Endothelial cell of hepatic sinusoid (primary cell): ENCODE data around the gene DHRS13.
"Not testable (repeated sequence)": the region's sequence is repeated elsewhere in the genome, so short reads cannot be mapped to it uniquely, and the experiment has no call there.

ENCODE experiments used
- in situ Hi-C: cut with HindIII; loops from 2 replicates; pipeline ENCODE4 v1.10.0; 2017; ENCODE audit warnings: low sequenced_read_pairs

DHRS13 gene

GRCh38 chr17:28864991-28865849 is 37.7 kb downstream of the DHRS13 start:
- in situ Hi-C loops = loop anchor here (5.0 kb wide), 3 partner anchors 62 to 103 kb away; no protein-coding TSS in a partner anchor

GRCh38 chr17:28863953-28864352 is 38.9 kb downstream of the DHRS13 start:
- in situ Hi-C loops = no loop called here

DNA sequence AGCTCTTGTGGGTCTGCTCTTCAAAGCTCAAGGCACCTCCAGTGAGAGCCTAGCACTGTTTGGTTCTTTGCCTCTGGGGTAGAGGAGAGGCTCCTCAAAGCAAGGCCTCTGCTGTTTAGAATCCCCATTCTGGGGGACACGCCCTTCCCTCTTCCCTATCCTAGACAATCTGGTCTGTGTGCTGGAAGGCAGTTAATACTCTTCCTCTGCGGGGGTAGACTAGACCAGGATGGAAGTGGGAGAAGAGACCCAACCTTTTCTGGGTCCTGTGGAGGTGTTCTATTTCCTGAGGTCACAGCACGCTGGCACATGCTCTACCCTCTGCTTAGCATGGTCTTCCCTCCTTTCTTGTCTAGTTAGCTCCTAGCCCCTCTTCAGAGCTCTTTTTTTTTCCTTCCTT is 40.3 kb downstream of the DHRS13 start:
- in situ Hi-C loops = no loop called here

- in situ Hi-C loops = no loop called here
These were observed 41.3 kb downstream of the DHRS13 start for GRCh38 chr17:28861393-28862203.

GRCh38 chr17:28860363-28860808 is 42.5 kb downstream of the DHRS13 start:
- in situ Hi-C loops = no loop called here

DNA sequence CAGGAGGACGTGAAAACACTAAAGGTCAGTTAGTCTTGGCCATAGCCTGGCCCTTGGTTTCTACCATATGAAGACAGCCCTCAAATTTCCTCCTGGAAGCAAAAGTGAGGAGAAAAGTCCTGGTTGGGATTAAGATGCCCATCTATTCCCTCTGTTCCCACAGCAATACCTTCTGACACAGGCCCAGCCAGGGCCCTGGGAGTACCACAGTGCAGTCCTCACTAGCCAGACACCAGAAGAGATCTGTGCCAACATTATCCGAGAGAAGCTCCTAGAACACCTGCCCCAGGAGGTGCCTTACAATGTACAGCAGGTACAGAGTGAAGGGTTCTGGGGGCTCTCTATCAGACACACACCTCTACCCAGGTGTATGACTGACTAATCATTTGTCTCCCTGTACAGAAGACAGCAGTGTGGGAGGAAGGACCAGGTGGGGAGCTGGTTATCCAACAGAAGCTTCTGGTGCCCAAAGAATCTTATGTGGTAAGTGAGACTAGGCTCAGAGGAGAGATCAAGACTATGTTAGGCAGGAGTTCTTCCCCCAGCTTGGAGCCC is 44.0 kb downstream of the DHRS13 start:
- in situ Hi-C loops = no loop called here

GRCh38 chr17:28857905-28858800 is 44.7 kb downstream of the DHRS13 start:
- in situ Hi-C loops = no loop called here

DNA sequence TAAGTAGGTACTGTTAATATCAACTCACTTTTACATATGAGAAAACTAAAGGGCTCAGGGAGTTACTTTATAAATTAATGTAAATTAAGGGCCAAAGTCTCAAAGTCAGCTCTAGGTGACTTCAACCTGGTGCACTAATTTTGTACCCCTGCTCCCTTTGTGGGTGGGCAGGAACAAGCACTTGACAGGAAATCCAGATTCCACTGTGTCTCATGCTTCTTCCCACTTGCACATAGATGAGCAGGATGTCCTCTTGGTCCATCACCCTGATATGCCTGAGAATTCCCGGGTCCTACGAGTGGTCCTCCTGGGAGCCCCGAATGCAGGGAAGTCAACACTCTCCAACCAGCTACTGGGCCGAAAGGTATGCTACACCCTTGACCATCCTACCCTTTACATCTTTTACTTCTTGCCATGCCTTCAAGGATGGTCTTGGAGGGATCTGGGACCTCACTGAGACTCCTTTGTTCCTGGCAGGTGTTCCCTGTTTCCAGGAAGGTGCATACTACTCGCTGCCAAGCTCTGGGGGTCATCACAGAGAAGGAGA is 46.8 kb downstream of the DHRS13 start:
- in situ Hi-C loops = no loop called here

DNA sequence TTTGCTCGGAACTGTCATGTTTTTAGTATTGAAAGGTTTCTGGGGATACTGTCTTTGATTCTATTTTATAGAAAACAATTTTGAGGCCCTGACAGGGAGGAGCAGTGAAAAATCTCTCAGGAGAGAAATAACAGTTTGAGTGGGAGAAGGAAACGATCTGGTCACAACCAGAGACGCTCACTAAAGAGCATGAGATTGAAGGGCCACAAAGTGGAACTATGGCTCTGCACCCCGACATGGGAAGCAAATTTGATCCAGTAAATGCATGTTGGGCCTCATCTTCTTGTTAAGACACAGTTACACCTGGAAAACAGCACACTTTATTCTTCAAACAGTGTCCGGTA is 47.6 kb downstream of the DHRS13 start:
- in situ Hi-C loops = no loop called here

- in situ Hi-C loops = no loop called here
These were observed 48.2 kb downstream of the DHRS13 start, which contains the start of gene ERAL1 for GRCh38 chr17:28854457-28855335. ERAL1 (plus strand) TSS chr17:28855016; CDS start chr17:28855035, 19 bp downstream.

GRCh38 chr17:28853295-28853694 is 49.6 kb downstream of the DHRS13 start:
- in situ Hi-C loops = no loop called here

DNA sequence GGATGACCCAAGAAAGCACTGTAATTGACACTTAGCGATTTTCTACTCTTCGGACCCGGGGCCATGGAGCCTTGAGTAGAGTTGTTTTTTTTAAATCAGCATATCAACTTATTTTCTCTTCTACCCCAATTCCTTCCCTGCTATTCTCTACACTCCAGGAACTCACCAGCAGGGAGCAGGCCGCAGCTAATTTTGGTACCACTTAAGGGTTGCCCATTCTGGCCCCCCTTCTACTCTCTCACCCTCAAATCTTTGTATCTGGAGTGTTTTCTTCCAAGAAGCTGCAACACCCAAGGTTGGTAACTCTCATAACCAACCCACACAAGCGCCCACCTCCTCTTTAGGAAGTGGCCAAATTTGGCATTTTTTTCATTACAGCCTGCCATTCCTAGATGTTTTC is 53.6 kb downstream of the DHRS13 start:
- in situ Hi-C loops = no loop called here

DNA sequence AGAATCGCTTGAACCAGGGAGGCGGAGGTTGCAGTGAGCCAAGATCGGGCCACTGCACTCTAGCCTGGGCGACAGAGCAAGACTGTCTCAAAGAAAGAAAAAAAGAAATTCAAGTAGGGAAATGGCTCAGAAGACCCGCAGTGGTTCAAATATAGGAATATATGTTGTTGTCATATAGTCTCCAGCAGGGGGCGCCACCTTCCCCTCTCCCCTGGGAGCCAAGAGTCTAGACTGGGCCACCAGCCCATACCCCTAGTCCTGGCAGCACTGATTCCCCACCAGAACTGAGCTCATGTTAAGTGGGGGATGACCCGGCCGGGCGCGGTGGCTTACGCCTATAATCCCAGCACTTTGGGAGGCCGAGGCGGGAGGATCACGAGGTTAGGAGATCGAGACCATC is 54.2 kb downstream of the DHRS13 start:
- in situ Hi-C loops = not testable (repeated sequence)
